ENCODE results near the gene ASMTL. TPM values are rescaled to one million over a fixed set of nuclear protein-coding genes. Genes with fewer than 3 reads are reported as not detected.

The ASMTL gene, protein sequence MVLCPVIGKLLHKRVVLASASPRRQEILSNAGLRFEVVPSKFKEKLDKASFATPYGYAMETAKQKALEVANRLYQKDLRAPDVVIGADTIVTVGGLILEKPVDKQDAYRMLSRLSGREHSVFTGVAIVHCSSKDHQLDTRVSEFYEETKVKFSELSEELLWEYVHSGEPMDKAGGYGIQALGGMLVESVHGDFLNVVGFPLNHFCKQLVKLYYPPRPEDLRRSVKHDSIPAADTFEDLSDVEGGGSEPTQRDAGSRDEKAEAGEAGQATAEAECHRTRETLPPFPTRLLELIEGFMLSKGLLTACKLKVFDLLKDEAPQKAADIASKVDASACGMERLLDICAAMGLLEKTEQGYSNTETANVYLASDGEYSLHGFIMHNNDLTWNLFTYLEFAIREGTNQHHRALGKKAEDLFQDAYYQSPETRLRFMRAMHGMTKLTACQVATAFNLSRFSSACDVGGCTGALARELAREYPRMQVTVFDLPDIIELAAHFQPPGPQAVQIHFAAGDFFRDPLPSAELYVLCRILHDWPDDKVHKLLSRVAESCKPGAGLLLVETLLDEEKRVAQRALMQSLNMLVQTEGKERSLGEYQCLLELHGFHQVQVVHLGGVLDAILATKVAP
- 14.3 and 18.7 TPM in 2 replicates for total RNA-seq

DNA sequence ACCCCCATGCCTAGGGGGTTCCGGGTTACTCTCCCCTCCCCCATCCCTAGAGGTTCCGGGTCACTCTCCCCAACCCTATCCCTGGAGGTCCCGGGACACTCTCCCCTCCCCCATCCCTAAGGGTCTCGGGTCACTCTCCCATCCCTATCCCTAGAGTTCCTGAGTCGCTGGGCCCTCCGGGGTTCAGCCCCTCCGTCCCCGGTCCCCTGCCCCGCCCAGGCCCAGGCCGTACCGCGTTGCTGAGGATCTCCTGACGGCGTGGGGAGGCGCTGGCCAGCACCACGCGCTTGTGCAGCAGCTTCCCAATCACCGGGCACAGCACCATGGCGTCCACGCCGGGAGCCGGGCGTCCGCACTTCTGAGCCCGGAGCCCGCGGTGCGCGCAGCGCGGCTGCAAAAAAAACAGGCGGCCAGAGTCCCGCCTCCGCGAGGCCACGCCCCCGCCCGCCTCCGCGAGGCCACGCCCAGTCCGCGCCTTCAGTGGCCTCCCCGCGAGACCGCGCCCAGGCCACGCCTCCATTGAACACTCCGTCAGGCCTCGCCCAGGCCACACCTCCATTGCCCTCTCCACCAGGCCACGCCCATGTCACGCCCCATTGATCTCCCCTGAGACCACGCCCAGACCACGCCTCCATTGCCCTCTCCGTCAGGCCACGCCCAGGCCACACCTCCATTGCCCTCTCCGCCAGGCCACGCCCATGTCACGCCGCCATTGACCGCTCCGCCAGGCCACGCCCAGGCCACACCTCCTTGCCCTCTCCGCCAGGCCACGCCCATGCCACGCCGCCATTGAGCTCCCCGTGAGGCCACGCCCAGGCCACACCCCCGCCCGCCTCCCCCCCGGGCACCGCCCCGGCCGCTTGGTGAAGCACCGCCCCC lies at the start of gene ASMTL:
ASMTL (minus strand) TSS at position 394 of the 879 bp plus-strand sequence; CDS start at position 325, 69 bp downstream.

DNA sequence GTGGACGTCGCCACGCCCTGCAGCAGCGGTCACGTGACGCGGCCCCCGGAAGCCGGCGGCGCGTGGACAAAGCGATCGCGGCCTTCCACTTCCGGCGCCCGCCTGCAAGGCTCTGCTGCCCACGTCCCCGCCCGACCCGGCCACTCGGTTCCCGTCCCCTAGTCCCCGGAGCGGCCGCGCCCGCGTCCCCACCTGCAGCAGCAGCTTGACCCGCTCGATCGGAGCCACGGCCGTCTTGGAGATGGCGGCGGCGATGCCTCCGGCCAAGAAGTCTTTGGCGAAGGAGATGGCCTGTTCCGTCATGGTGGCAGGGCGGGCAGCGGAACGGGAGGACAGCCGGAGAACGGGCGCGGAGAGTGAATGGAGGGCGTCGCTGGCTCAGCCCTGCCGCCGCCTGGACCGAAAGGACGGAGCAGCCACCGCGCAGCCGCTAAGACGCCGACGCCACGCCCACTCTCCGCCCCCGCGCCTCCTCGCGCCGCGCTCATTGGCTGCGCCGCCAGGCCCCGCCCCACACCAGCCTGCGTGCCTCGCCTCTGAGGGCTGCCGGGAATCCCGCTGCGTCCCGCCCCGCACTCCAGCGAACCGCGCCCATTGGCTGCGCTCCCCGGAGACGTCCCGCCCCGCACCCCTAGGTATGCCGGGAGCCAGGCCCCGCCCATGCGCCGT lies 60.9 kb downstream of the ASMTL start, which contains the start of gene SLC25A6:
SLC25A6 (minus strand) TSS at position 407 of the 669 bp plus-strand sequence; CDS start at position 303, 104 bp downstream.

Other genes with a start within 250 kb of the ASMTL start
- not detected in 2 replicates for gene CRLF2, start 240.3 kb downstream of the ASMTL start, total RNA-seq
- not detected in 2 replicates for gene CSF2RA, start 184.1 kb downstream of the ASMTL start, total RNA-seq
- not detected in 2 replicates for gene IL3RA, start 116.1 kb downstream of the ASMTL start, total RNA-seq
- 124 and 229 TPM in 2 replicates for gene SLC25A6, start 60.8 kb downstream of the ASMTL start, total RNA-seq
- gene P2RY8, start 84.3 kb upstream of the ASMTL start, total RNA-seq = not detected in 2 replicates
- gene AKAP17A, start 138.7 kb upstream of the ASMTL start, total RNA-seq = 23.3 and 31.3 TPM in 2 replicates
- not detected in 2 replicates for gene ASMT, start 162.2 kb upstream of the ASMTL start, total RNA-seq